Endothelial cell of umbilical vein (primary cell): ENCODE results near the gene MOB3C. TPM values are rescaled to one million over a fixed set of nuclear protein-coding genes. Genes with fewer than 3 reads are reported as not detected.

ENCODE experiments used
- BruUV-seq: library from RNA; stranded (reverse); fragments of 400-500 nt; replicated peaks from 2 replicates; lab custom pipeline; 2021; lab: Mats Ljungman, UMichigan
- CTCF ChIA-PET: fragments of 300-600, 350-600 bp; sonication (Branson Sonifier 250); formaldehyde crosslinking; loops from one replicate; lab custom pipeline; 2021; ENCODE audit warnings: antibody characterized with exemption, inconsistent platforms; lab: Charles Lee
- POLR2A ChIA-PET: fragments of 300-600, 350-600 bp; sonication (Branson Sonifier 250); formaldehyde crosslinking; loops from one replicate; lab custom pipeline; 2021; ENCODE audit warnings: antibody characterized with exemption, inconsistent platforms; lab: Charles Lee
- DNase-seq: peaks from one replicate; pipeline ENCODE4 v3.0.0-alpha.2; 2011; ENCODE audit warnings: low read depth, low spot score
- FAIRE-seq: peaks from 2 replicates; lab custom pipeline; 2011; peaks lifted over from hg19 to GRCh38; lab: Jason Lieb, UNC
- H2AFZ ChIP-seq: 2 replicates; pipeline ENCODE4 v1.6.0; 2012; ENCODE audit warnings: low read depth, low read length, control low read depth, inconsistent platforms
- H3K27ac ChIP-seq: 2 replicates; pipeline ENCODE4 v1.5.1; 2011; ENCODE audit warnings: low read depth, mild to moderate bottlenecking, control low read depth, low read length, moderate library complexity; ENCODE audit not compliant: insufficient read depth
- H3K27me3 ChIP-seq, 2 experiments: 2 replicates each; pipeline versions ENCODE4 v1.6.0 to v1.6.1; 2011; ENCODE audit warnings: low read length in 2 of 2, mixed read lengths in 1 of 2; ENCODE audit not compliant: control insufficient read depth in 2 of 2, insufficient read depth in 2 of 2
- H3K36me3 ChIP-seq, 2 experiments: 2 replicates in 1 of 2; 3 replicates in 1 of 2; pipeline ENCODE4 v1.5.1; 2011; ENCODE audit warnings: low read length in 2 of 2, mild to moderate bottlenecking in 1 of 2, moderate library complexity in 1 of 2; ENCODE audit not compliant: control insufficient read depth in 2 of 2, insufficient read depth in 2 of 2; ENCODE audit errors: extremely low read depth in 1 of 2
- H3K4me1 ChIP-seq: 3 replicates; pipeline ENCODE4 v1.5.1; 2011; ENCODE audit warnings: mild to moderate bottlenecking, low read length; ENCODE audit not compliant: control insufficient read depth, insufficient read depth; ENCODE audit errors: extremely low read depth
- H3K4me2 ChIP-seq: 2 replicates; pipeline ENCODE4 v1.6.1; 2011; ENCODE audit warnings: low read length, control low read depth, mixed read lengths; ENCODE audit not compliant: insufficient read depth
- H3K4me3 ChIP-seq, 3 experiments: fragments of 200-600 bp in 1 of 3; sonication (generic), shearing (Covaris generic) in 1 of 3; replicated peaks in 1 of 3; 2 replicates each; pipeline ENCODE4 v1.5.1; 2011 to 2016; ENCODE audit warnings: control low read depth in 3 of 3, low read length in 3 of 3, mild to moderate bottlenecking in 2 of 3, inconsistent platforms in 1 of 3, low read depth in 1 of 3, moderate library complexity in 1 of 3; ENCODE audit not compliant: insufficient read depth in 1 of 3
- H3K79me2 ChIP-seq: 2 replicates; pipeline ENCODE4 v1.6.0; 2012; ENCODE audit warnings: low read length, inconsistent platforms; ENCODE audit not compliant: control insufficient read depth, insufficient read depth
- H3K9ac ChIP-seq: replicated peaks from 2 replicates; pipeline ENCODE3; 2011; ENCODE audit warnings: low read length, control low read depth; ENCODE audit not compliant: insufficient read depth; ENCODE audit errors: extremely low read depth
- H3K9me1 ChIP-seq: replicated peaks from 3 replicates; pipeline ENCODE4 v1.6.0; 2011; ENCODE audit warnings: mild to moderate bottlenecking, low read length; ENCODE audit not compliant: control insufficient read depth, insufficient read depth; ENCODE audit errors: extremely low read depth
- H3K9me3 ChIP-seq: replicated peaks from 2 replicates; pipeline ENCODE4 v1.5.1; 2012; ENCODE audit warnings: low read length, inconsistent platforms; ENCODE audit not compliant: control insufficient read depth, insufficient read depth
- H4K20me1 ChIP-seq: replicated peaks from 2 replicates; pipeline ENCODE3; 2011; ENCODE audit warnings: mild to moderate bottlenecking, low read length; ENCODE audit not compliant: control insufficient read depth, insufficient read depth; ENCODE audit errors: extremely low read depth
- CTCF ChIP-seq, 2 donors: IDR thresholded peaks; 1 replicate in 1 of 2; 2 replicates in 1 of 2; pipeline ENCODE4 v1.5.1; 2011; ENCODE audit warnings: low read length in 2 of 2, mild to moderate bottlenecking in 2 of 2, moderate library complexity in 2 of 2, control low read depth in 1 of 2, inconsistent platforms in 1 of 2, low read depth in 1 of 2; ENCODE audit not compliant: insufficient read depth in 1 of 2; ENCODE audit errors: extremely low read depth in 1 of 2
- EZH2 ChIP-seq: IDR thresholded peaks from 2 replicates; pipeline ENCODE4 v1.6.1; 2012; ENCODE audit warnings: borderline replicate concordance, low read depth, mild to moderate bottlenecking, moderate library complexity, low read length, inconsistent platforms; ENCODE audit not compliant: severe bottlenecking
- FOS ChIP-seq: IDR thresholded peaks from 2 replicates; pipeline ENCODE4 v1.6.1; 2011; ENCODE audit warnings: mild to moderate bottlenecking, low read length, moderate library complexity, borderline replicate concordance; ENCODE audit not compliant: insufficient read depth
- GATA2 ChIP-seq: IDR thresholded peaks from 2 replicates; pipeline ENCODE4 v1.7.0; 2011; ENCODE audit warnings: low read depth, mild to moderate bottlenecking, moderate library complexity, mixed read lengths, low read length; ENCODE audit not compliant: insufficient read length, insufficient read depth
- JUN ChIP-seq: IDR thresholded peaks from 2 replicates; pipeline ENCODE4 v1.6.1; 2011; ENCODE audit warnings: borderline replicate concordance, low read depth; ENCODE audit not compliant: insufficient read length, insufficient read depth
- MAX ChIP-seq: IDR thresholded peaks from 2 replicates; pipeline ENCODE4 v1.6.1; 2011; ENCODE audit not compliant: insufficient read depth, insufficient read length
- MYC ChIP-seq: IDR thresholded peaks from one replicate; pipeline ENCODE4 v1.6.1; 2011; ENCODE audit warnings: mild to moderate bottlenecking, low read depth, low read length
- POLR2A ChIP-seq: IDR thresholded peaks from 2 replicates; pipeline ENCODE4 v1.6.1; 2012; ENCODE audit warnings: low read depth, mild to moderate bottlenecking, control low read depth, low read length
- POLR2AphosphoS5 ChIP-seq: IDR thresholded peaks from 2 replicates; pipeline ENCODE4 v1.6.1; 2012; ENCODE audit warnings: low read depth, mild to moderate bottlenecking, control low read depth, low read length, moderate library complexity; ENCODE audit not compliant: insufficient read depth
- dilution Hi-C: fragments of 300-500 bp; cut with MboI; formaldehyde crosslinking; loops from one replicate; pipeline ENCODE4 v1.15.0; 2019; ENCODE audit warnings: low sequenced_read_pairs; ENCODE audit not compliant: extremely low pct_ligation_motif_present
- intact Hi-C: fragments of 100-400 bp; cut with micrococcal nuclease; formaldehyde crosslinking; loops from one replicate; pipeline ENCODE4 v1.10.0; 2022
- polyA plus RNA-seq, 4 experiments: library from polyadenylated mRNA; depleted of rRNA in 3 of 4; stranded (reverse) in 3 of 4; unstranded in 1 of 4; fragments of >200 nt; gene quantifications; 2 replicates each; pipeline versions ENCODE4 v1.2.1 to v1.2.3, GENCODE V29; 2011 to 2012; ENCODE audit warnings: missing spikeins in 1 of 4
- total RNA-seq: library from RNA; stranded (reverse); gene quantifications from 2 replicates; pipeline ENCODE4 v1.2.3, GENCODE V29; 2021

MOB3C gene
- total and polyA plus RNA-seq, 2 donors (not counting 3 experiments of a cell fraction or from before 2014, with no cell fraction given) = 6.1 to 8.4 TPM

GRCh38 chr1:46569116-46569515, 47.5 kb downstream of the MOB3C start:
- Histone ChIP-seq H3K9me1 (no peaks in the 10 kb centered on the region), H3K9me3 (no peaks in the 10 kb centered on the region), H4K20me1 (no peaks in the 10 kb centered on the region), H3K27me3 (no peaks in the 10 kb centered on the region), H3K9ac (no peak overlapping the region), H2AFZ (no peak overlapping the region), H3K4me2 (no peak overlapping the region), H3K36me3 (no peaks in the 10 kb centered on the region), H3K27ac (no peak overlapping the region), H3K79me2 (no peaks in the 10 kb centered on the region), H3K4me3 (no peak overlapping the region), H3K4me1 (no peaks in the 10 kb centered on the region)
- intact Hi-C loops (no loop called here), dilution Hi-C loops (no loop called here)
- DNase-seq = no peak
- TF ChIP-seq FOS = no peak
- TF ChIP-seq EZH2 = no peak
- TF ChIP-seq POLR2AphosphoS5 = no peak
- TF ChIP-seq JUN = no peak
- no peak for TF ChIP-seq CTCF (IDR thresholded peaks at IDR 0.05; ENCODE audit: extremely low read depth in 1 of 2, insufficient read depth in 1 of 2, low read depth in 1 of 2, low read length in 2 of 2)
- TF ChIP-seq MYC = no peak
- TF ChIP-seq MAX = no peak
- TF ChIP-seq GATA2 = no peak
- no peak for TF ChIP-seq POLR2A
- BruUV-seq = no TSS peak
- ChIA-PET CTCF (interaction anchor here (0.6 kb wide), 1 partner anchor 163 kb away, joined by 5 read pairs; no protein-coding TSS in a partner anchor), POLR2A (no interaction called here)
- no peak for FAIRE-seq
